Mammary epithelial cell (primary cell): ENCODE measurements around the gene SSR4.

Source experiments
- CTCF ChIP-seq, 2 donors: IDR thresholded peaks in 1 of 2; conservative IDR thresholded peaks in 1 of 2; 2 replicates each; pipeline ENCODE4 v1.5.1; 2011 to 2012; ENCODE audit warnings: inconsistent platforms in 2 of 2, low read length in 2 of 2, mild to moderate bottlenecking in 2 of 2, control low read depth in 1 of 2, low read depth in 1 of 2; ENCODE audit not compliant: insufficient read depth in 1 of 2; ENCODE audit errors: extremely low read depth in 1 of 2
- EZH2 ChIP-seq: IDR thresholded peaks from 2 replicates; pipeline ENCODE4 v1.6.1; 2012; ENCODE audit warnings: low read length, inconsistent platforms, borderline replicate concordance

GRCh38 chrX:153794897-153795816 lies 689 bp downstream of the SSR4 start:
- no peak for TF ChIP-seq CTCF (conservative IDR thresholded peaks at IDR 0.05 in 1 of 2, IDR thresholded peaks at IDR 0.05 in 1 of 2; ENCODE audit: extremely low read depth in 1 of 2, insufficient read depth in 1 of 2, low read depth in 1 of 2, low read length in 2 of 2)
- no peak for TF ChIP-seq EZH2
